Skeletal muscle tissue (tissue), 4 donors: ENCODE results near the gene GNB3. TPM values are rescaled to one million over a fixed set of nuclear protein-coding genes. Genes with fewer than 3 reads are reported as not detected.

Source experiments
- H3K27ac ChIP-seq: one replicate; pipeline ENCODE4 v1.7.0; 2013; ENCODE audit warnings: mild to moderate bottlenecking, low read depth, low read length, inconsistent platforms
- H3K27me3 ChIP-seq, 3 donors: one replicate each; pipeline ENCODE4 v1.7.0; 2013; ENCODE audit warnings: low read length in 3 of 3; ENCODE audit not compliant: control insufficient read depth in 3 of 3, insufficient read depth in 3 of 3
- H3K36me3 ChIP-seq, 3 donors: one replicate each; pipeline ENCODE4 v1.7.0; 2013; ENCODE audit warnings: low read length in 3 of 3; ENCODE audit not compliant: control insufficient read depth in 3 of 3, insufficient read depth in 3 of 3
- H3K4me1 ChIP-seq, 3 donors: one replicate each; pipeline ENCODE4 v1.7.0; 2013; ENCODE audit warnings: low read length in 3 of 3, mild to moderate bottlenecking in 3 of 3; ENCODE audit not compliant: control insufficient read depth in 3 of 3, insufficient read depth in 3 of 3
- H3K4me3 ChIP-seq, 3 donors: one replicate each; pipeline ENCODE4 v1.7.0; 2013; ENCODE audit warnings: low read length in 3 of 3
- H3K9ac ChIP-seq, 3 donors: one replicate each; pipeline ENCODE4 v1.7.0; 2013; ENCODE audit warnings: low read length in 3 of 3, mild to moderate bottlenecking in 3 of 3, moderate library complexity in 2 of 3, low read depth in 1 of 3
- H3K9me3 ChIP-seq, 3 donors: one replicate each; pipeline ENCODE4 v1.7.0; 2013; ENCODE audit warnings: low read length in 3 of 3; ENCODE audit not compliant: control insufficient read depth in 3 of 3
- total RNA-seq: library from RNA; depleted of rRNA; stranded (reverse); fragments of >200 nt; gene quantifications from one replicate; pipeline ENCODE4 v1.2.3, GENCODE V29; 2014
- donor health status: Osteomylitis.

GNB3 gene
- total RNA-seq, 1 donor from 2014 or later: 3.7 TPM

DNA sequence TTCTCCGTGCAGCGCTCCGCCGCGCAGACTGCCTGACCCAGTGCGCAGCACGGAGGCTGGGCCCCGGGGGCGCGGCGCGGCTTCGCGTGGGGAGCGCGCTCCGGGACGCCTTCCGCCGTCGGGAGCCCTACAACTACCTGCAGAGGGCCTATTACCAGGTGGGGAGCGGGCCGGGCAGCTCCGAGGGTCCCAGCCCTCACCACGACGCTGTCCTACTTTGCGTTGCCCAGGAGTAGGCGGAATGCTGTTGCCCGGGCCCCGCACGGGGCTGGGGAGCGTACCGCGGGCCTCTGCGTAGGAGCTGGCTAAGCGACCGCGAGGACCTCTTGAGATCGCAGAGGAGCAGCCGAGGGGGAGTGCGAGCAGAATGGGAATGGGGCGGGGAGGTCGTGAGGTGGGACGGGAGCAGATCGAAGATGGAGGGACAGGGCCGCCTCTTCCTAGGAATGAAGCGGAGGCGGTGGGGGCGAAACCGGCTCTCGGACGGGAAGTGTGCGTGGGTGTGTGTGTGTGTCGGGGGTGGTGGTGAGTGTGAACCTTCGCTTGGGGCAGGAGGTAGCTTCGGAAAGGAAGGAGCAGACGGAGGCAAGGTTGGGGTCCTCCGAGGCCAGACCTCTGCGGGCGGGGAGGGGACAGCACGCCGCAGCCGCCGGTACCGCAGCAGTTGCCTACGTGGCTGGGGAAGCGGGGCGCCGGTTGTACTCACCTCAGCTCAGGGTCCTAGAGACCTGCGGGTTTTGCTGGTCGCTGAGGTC is 11.8 kb upstream of the GNB3 start:
- Histone ChIP-seq H3K9me3 (no peaks in the 10 kb centered on the region), H3K27ac (peak overlapping the region; percentile 47), H3K9ac (peak overlapping the region; percentile 56 to 79 (median 77)), H3K4me3 (peak overlapping the region; percentile 67 to 74 (median 69)), H3K36me3 (peaks cover 0 to 7% (median 0%) of the 10 kb centered on the region in 3 donors), H3K27me3 (peaks cover 25 to 64% (median 47%) of the 10 kb centered on the region in 3 donors), H3K4me1 (peaks cover 22 to 24% (median 23%) of the 10 kb centered on the region in 3 donors)

DNA sequence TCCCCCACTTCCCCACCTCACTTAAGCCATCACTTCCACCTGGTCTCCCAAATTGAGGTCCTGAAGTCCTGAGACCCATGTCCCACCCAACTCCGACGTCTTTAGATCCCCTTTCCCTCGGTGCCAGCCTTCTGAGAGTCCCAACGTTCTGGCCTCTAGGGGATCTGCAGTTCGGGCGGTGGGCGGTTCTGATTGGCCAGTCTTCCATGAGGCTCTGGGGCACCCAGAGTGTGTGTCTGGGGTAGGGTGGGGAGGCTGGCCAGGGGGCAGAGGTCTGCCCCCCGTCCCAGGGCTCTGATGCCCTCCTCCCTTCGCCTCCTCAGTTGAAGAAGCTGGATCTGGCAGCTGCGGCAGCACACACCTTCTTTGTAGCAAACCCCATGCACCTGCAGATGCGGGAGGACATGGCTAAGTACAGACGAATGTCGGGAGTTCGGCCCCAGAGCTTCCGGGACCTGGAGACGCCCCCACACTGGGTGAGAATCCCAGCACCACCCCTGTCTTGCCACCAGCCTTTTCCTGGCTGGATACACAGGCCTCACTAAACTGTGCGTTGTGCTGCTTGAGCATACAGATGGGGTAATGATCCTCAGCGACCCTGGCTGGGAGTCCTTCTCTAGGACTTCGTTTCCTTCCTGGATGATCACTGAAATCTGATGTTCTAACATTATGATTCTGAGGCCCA is 11.0 kb upstream of the GNB3 start:
- Histone ChIP-seq H3K27me3 (peaks cover 21 to 56% (median 41%) of the 10 kb centered on the region in 3 donors), H3K4me3 (peak overlapping the region; percentile 67 to 74 (median 69)), H3K9ac (peak overlapping the region; percentile 56 to 79 (median 77)), H3K4me1 (peaks cover 22 to 24% (median 23%) of the 10 kb centered on the region in 3 donors), H3K9me3 (no peaks in the 10 kb centered on the region), H3K27ac (peak overlapping the region; percentile 47), H3K36me3 (peaks cover 0 to 7% (median 0%) of the 10 kb centered on the region in 3 donors)

DNA sequence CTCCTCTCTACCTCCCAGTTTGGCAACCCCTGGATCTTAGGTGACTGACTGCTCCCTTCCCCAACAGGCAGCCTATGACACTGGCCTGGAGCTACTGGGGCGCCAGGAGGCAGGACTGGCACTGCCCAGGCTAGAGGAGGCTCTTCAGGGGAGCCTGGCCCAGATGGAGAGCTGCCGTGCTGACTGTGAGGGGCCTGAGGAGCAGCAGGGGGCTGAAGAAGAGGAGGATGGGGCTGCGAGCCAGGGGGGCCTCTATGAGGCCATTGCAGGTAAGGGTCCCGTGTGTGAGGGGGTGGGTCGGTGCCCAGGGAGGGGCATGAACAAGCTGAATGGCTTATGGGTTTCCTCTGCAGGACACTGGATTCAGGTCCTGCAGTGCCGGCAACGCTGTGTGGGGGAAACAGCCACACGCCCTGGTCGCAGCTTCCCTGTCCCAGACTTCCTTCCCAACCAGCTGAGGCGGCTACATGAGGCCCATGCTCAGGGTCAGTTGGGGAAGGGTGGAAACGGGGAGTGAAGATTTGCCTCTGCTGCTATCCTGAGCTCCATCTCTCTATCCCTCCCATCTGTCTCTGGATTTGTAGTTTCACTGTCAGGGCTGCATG is 10.3 kb upstream of the GNB3 start:
- Histone ChIP-seq H3K27ac (no peak overlapping the region), H3K36me3 (peaks cover 0 to 7% (median 0%) of the 10 kb centered on the region in 3 donors), H3K27me3 (peaks cover 14 to 49% (median 34%) of the 10 kb centered on the region in 3 donors), H3K4me3 (no peak overlapping the region), H3K9ac (no peak overlapping the region), H3K4me1 (peaks cover 18 to 24% (median 20%) of the 10 kb centered on the region in 3 donors), H3K9me3 (no peaks in the 10 kb centered on the region)

DNA sequence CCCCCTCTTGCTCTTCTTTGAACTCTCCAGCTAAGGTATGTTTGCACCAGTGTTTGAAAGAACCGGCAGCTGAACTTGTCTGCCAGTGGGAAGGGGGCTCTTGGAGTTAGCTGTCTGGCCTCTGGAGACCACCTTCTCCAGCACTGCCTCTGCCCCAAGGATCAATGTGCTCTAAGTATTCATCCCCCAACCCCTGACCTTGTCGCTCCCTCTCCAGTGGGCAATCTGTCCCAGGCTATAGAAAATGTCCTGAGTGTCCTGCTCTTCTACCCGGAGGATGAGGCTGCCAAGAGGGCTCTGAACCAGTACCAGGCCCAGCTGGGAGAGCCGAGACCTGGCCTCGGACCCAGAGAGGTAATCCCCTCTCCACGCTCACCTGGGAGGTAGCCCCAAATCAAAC is 9.7 kb upstream of the GNB3 start:
- Histone ChIP-seq H3K36me3 (peaks cover 0 to 7% (median 0%) of the 10 kb centered on the region in 3 donors), H3K4me1 (peaks cover 16 to 23% (median 19%) of the 10 kb centered on the region in 3 donors), H3K27ac (no peak overlapping the region), H3K9ac (no peak overlapping the region), H3K27me3 (peaks cover 9 to 43% (median 28%) of the 10 kb centered on the region in 3 donors), H3K9me3 (no peaks in the 10 kb centered on the region), H3K4me3 (no peak overlapping the region)

DNA sequence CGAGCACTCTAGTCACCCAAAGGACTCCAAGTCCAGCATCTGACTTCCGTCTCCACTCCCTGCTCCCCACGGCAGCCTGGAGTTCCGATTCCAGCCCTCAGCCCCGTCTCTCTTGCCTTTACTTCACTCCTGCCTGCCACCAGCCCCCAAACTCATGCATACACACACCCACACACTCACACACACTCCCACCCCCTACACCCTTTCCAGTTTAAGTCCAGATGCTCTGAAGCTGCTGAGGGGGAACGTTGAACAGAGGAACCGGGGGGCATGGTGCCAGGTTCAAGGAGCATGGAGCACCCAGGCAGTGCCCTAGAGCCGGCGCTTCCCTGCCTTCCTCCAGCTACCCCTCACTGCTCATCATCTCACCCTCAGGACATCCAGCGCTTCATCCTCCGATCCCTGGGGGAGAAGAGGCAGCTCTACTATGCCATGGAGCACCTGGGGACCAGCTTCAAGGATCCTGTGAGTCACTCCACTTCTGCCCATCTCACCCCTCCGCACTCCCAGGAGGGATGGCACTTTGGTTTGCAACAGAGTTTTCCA is 9.2 kb upstream of the GNB3 start:
- Histone ChIP-seq H3K36me3 (peaks cover 0 to 7% (median 0%) of the 10 kb centered on the region in 3 donors), H3K9me3 (no peaks in the 10 kb centered on the region), H3K9ac (no peak overlapping the region), H3K27me3 (peaks cover 5 to 38% (median 23%) of the 10 kb centered on the region in 3 donors), H3K4me3 (no peak overlapping the region), H3K27ac (no peak overlapping the region), H3K4me1 (peaks cover 16 to 23% (median 19%) of the 10 kb centered on the region in 3 donors)

DNA sequence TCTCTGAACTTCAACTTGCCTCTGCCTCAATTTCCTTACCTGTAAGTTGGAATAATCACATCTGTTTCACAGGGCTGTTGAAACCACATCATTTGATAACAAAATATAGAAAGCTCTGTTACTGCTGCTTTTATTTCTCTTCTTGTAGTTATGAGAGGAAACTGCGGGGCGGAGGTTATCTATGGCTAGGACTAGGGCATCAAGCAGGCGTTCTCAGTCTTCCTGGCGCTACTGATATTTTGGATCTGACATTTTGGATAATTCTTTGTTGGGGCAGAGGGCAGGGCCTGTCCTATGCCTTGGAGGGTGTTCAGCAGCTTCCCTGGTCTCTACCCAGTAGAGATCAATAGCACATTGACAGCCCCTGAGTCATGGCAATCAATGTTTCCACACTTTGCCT is 8.6 kb upstream of the GNB3 start:
- peaks cover 13 to 19% (median 15%) of the 10 kb centered on the region in 3 donors for H3K4me1 ChIP-seq
- H3K27ac ChIP-seq: no peak overlapping the region
- H3K9ac ChIP-seq: no peak overlapping the region
- no peak overlapping the region for H3K4me3 ChIP-seq
- peaks cover 5 to 32% (median 17%) of the 10 kb centered on the region in 3 donors for H3K27me3 ChIP-seq
- no peaks in the 10 kb centered on the region for H3K9me3 ChIP-seq
- H3K36me3 ChIP-seq: peaks cover 0 to 7% (median 0%) of the 10 kb centered on the region in 3 donors

DNA sequence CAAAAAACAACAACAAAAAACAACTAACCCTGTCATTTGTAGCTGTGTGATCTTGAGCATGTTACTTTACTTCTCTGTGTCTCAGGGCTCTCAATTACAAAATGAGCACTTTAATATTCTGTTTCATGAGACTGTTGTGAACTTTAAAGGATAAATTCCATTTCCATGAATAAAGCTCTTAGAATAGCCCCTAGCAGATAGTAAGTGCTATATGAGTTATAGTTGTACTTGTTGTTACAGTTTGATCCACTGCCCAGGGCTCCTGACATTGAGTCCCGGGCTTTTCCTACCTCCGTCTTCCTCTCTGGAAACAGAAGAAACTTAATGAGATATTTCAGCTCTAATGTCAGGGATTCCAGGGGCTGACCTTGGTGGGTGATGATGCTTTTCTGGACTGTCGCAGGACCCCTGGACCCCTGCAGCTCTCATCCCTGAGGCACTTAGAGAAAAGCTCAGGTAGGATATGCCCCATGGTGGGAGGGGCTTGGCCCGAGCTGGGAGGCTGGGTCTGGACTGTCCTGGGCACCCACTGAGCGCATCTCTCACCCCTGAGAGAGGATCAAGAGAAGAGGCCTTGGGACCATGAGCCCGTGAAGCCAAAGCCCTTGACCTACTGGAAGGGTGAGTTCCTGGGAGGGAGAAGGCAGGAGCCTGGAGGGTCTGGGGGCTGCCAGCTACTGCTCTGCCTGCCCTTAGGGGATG is 7.4 kb upstream of the GNB3 start:
- Histone ChIP-seq H3K9ac (peak overlapping the region in 1 of 3 donors; percentile 33), H3K4me3 (no peak overlapping the region), H3K36me3 (peaks cover 0 to 7% (median 2%) of the 10 kb centered on the region in 3 donors), H3K27ac (no peak overlapping the region), H3K27me3 (peaks cover 5 to 22% (median 9%) of the 10 kb centered on the region in 3 donors), H3K9me3 (no peaks in the 10 kb centered on the region), H3K4me1 (peaks cover 6 to 12% (median 9%) of the 10 kb centered on the region in 3 donors)

DNA sequence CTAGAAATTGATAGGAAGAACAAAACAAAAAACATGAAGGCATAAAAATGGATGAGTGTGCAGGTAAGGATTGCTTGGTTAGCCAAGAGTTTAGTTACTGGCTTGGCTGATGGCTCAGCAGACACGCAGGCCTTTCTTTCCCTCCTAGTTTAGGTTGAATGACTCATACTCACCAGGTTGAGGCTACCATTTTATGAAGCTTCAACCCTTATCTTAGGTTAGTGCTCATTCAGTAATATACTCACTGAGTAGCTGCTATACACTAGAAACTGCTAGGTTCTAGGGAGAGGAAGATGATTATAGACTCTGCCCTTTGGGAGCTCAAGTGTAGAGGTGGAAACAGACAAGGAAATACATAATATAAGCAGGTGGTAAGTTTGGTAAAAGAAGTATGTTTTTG is 6.5 kb upstream of the GNB3 start:
- no peak overlapping the region for H3K27ac ChIP-seq
- no peaks in the 10 kb centered on the region for H3K9me3 ChIP-seq
- no peak overlapping the region for H3K9ac ChIP-seq
- H3K27me3 ChIP-seq: peaks cover 0 to 13% (median 3%) of the 10 kb centered on the region in 3 donors
- H3K4me3 ChIP-seq: no peak overlapping the region
- H3K36me3 ChIP-seq: peaks cover 0 to 8% (median 2%) of the 10 kb centered on the region in 3 donors
- peaks cover 0 to 7% (median 3%) of the 10 kb centered on the region in 3 donors for H3K4me1 ChIP-seq

DNA sequence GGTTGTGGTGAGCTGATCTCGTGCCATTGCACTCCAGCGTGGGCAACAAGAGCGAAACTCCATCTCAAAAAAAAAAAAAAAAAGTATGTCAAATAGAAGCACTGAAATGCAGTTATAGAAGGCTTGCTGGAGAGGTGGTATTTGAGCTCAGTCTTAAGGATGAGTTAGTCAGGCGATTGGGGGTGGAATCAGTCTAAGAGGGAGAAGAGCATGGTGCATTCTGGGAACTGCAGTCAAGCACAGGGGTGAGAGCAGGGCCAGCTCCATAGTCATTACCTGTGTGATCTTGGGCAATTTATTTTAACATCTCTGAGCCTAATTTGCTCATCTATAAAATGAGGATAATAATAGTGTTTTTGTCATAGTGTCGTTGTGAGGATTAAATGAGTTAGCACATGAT is 5.9 kb upstream of the GNB3 start:
- no peak overlapping the region for H3K4me3 ChIP-seq
- no peaks in the 10 kb centered on the region for H3K9me3 ChIP-seq
- H3K36me3 ChIP-seq: peaks cover 0 to 9% (median 2%) of the 10 kb centered on the region in 3 donors
- peaks cover 0 to 4% (median 0%) of the 10 kb centered on the region in 3 donors for H3K4me1 ChIP-seq
- H3K27me3 ChIP-seq: peaks cover 0 to 7% (median 0%) of the 10 kb centered on the region in 3 donors
- no peak overlapping the region for H3K27ac ChIP-seq
- H3K9ac ChIP-seq: no peak overlapping the region
